B cell (primary cell): ENCODE data around the gene POGLUT2. TPM values are rescaled to one million over a fixed set of nuclear protein-coding genes. Genes with fewer than 3 reads are reported as not detected.

ENCODE experiments used
- ATAC-seq: fragments of 200-7000 bp; cut with Tn5 transposase; one replicate; pipeline ENCODE4 v1.10.0; 2021; ENCODE audit warnings: low read depth, mild to moderate bottlenecking, moderate number of reproducible peaks, moderate library complexity
- CTCF ChIA-PET: fragments of 350-600 bp; sonication (Branson Sonifier 250); formaldehyde crosslinking; loops from one replicate; lab custom pipeline; 2021; ENCODE audit warnings: antibody characterized with exemption, inconsistent platforms; lab: Charles Lee
- POLR2A ChIA-PET: fragments of 350-600 bp; sonication (Branson Sonifier 250); formaldehyde crosslinking; loops from one replicate; lab custom pipeline; 2021; ENCODE audit warnings: antibody characterized with exemption; lab: Charles Lee
- DNase-seq: peaks from one replicate; pipeline ENCODE4 v3.0.0; 2013
- H2AFZ ChIP-seq: 2 replicates; pipeline ENCODE4 v1.6.1; 2012; ENCODE audit warnings: mild to moderate bottlenecking, low read depth, low read length; ENCODE audit not compliant: insufficient read depth, poor library complexity, severe bottlenecking
- H3K27ac ChIP-seq, 2 donors: 1 replicate in 1 of 2; 2 replicates in 1 of 2; pipeline ENCODE4 v1.5.1; 2012 to 2013; ENCODE audit warnings: low read length in 2 of 2, mild to moderate bottlenecking in 2 of 2, moderate library complexity in 1 of 2
- H3K27me3 ChIP-seq, 4 experiments: fragments of 200-600 bp in 1 of 4; sonication (generic) in 1 of 4; replicated peaks in 1 of 4; 1 replicate in 2 of 4; 2 replicates in 2 of 4; pipeline versions ENCODE4 v1.6.1 to v1.7.0; 2013 to 2016; ENCODE audit warnings: low read length in 3 of 4, mild to moderate bottlenecking in 2 of 4, mixed read lengths in 1 of 4, moderate library complexity in 1 of 4; ENCODE audit not compliant: insufficient read depth in 4 of 4, control insufficient read depth in 3 of 4; ENCODE audit errors: control extremely low read depth in 1 of 4
- H3K36me3 ChIP-seq, 2 experiments: replicated peaks in 1 of 2; 1 replicate in 1 of 2; 2 replicates in 1 of 2; pipeline versions ENCODE4 v1.6.1 to v1.7.1; 2013; ENCODE audit warnings: low read length in 1 of 2; ENCODE audit not compliant: insufficient read depth in 2 of 2, control insufficient read depth in 1 of 2; ENCODE audit errors: control extremely low read depth in 1 of 2, extremely low read depth in 1 of 2
- H3K4me1 ChIP-seq, 2 donors: fragments of 200-600 bp in 1 of 2; sonication (generic) in 1 of 2; 1 replicate in 1 of 2; 2 replicates in 1 of 2; pipeline versions ENCODE4 v1.5.1 to v1.6.1; 2013 to 2017; ENCODE audit warnings: low read length in 2 of 2; ENCODE audit not compliant: control insufficient read depth in 2 of 2, insufficient read depth in 2 of 2
- H3K4me2 ChIP-seq: replicated peaks from 2 replicates; pipeline ENCODE3; 2012; ENCODE audit warnings: mild to moderate bottlenecking, low read depth, low read length; ENCODE audit not compliant: poor library complexity, severe bottlenecking
- H3K4me3 ChIP-seq, 5 experiments: fragments of 200-600 bp in 1 of 5; sonication (generic) in 1 of 5; 1 replicate in 3 of 5; 2 replicates in 2 of 5; pipeline versions ENCODE4 v1.5.1 to v1.7.0; 2011 to 2016; ENCODE audit warnings: low read length in 4 of 5, mild to moderate bottlenecking in 4 of 5, low read depth in 2 of 5, control low read depth in 1 of 5, moderate library complexity in 1 of 5; ENCODE audit not compliant: insufficient read depth in 1 of 5; ENCODE audit errors: control extremely low read depth in 1 of 5, extremely low read depth in 1 of 5
- H3K79me2 ChIP-seq: fragments of 200-600 bp; sonication (generic); one replicate; pipeline ENCODE4 v1.6.0; 2016; ENCODE audit warnings: low read length; ENCODE audit not compliant: control insufficient read depth, insufficient read depth
- H3K9ac ChIP-seq: fragments of 200-600 bp; sonication (generic); 2 replicates; pipeline ENCODE4 v1.6.1; 2017; ENCODE audit warnings: mild to moderate bottlenecking, low read length, moderate library complexity
- H3K9me3 ChIP-seq, 3 donors: one replicate each; pipeline versions ENCODE4 v1.6.1 to v1.7.1; 2013; ENCODE audit warnings: low read length in 2 of 3; ENCODE audit not compliant: control insufficient read depth in 2 of 3, insufficient read depth in 1 of 3; ENCODE audit errors: control extremely low read depth in 1 of 3
- H4K20me1 ChIP-seq: 2 replicates; pipeline ENCODE4 v1.6.0; 2012; ENCODE audit warnings: mild to moderate bottlenecking, low read length; ENCODE audit not compliant: insufficient read depth, control insufficient read depth, poor library complexity, severe bottlenecking
- H3K27ac Mint-ChIP-seq: one replicate; pipeline ENCODE4 v1.8.0; 2021; ENCODE audit warnings: mixed read lengths
- H3K27me3 Mint-ChIP-seq: one replicate; pipeline ENCODE4 v1.8.0; 2021; ENCODE audit warnings: mixed read lengths
- H3K4me1 Mint-ChIP-seq: one replicate; pipeline ENCODE4 v1.8.0; 2021; ENCODE audit warnings: mixed read lengths
- H3K4me3 Mint-ChIP-seq: one replicate; pipeline ENCODE4 v1.8.0; 2021; ENCODE audit warnings: mixed read lengths
- H3K9me3 Mint-ChIP-seq: one replicate; pipeline ENCODE4 v1.8.0; 2022; ENCODE audit warnings: mixed read lengths; ENCODE audit not compliant: insufficient read depth
- CTCF ChIP-seq: fragments of 200-600 bp; IDR thresholded peaks from one replicate; pipeline ENCODE4 v1.8.0; 2022; ENCODE audit warnings: antibody characterized with exemption, mild to moderate bottlenecking
- EZH2 ChIP-seq: IDR thresholded peaks from 2 replicates; pipeline ENCODE4 v1.6.1; 2012; ENCODE audit warnings: borderline replicate concordance, low read depth, mild to moderate bottlenecking, moderate library complexity, low read length; ENCODE audit not compliant: insufficient read depth, poor library complexity, severe bottlenecking
- WGBS: methylation state at CpG from one replicate; pipeline ENCODE4 v1.1.5; 2013; ENCODE audit warnings: missing lambda C conversion rate; ENCODE audit not compliant: insufficient coverage; 5-methylcytosine and 5-hydroxymethylcytosine counted together
- intact Hi-C: fragments of 100-400 bp; cut with micrococcal nuclease; formaldehyde crosslinking; loops from one replicate; pipeline ENCODE4 v1.10.0; 2022
- polyA plus RNA-seq: library from polyadenylated mRNA; depleted of rRNA; stranded (reverse); fragments of >200 nt; gene quantifications from 2 replicates; pipeline ENCODE4 v1.2.3, GENCODE V29; 2012
- total RNA-seq, 2 donors: library from RNA; stranded (reverse); fragments of 120-200 nt in 1 of 2; gene quantifications; 1 replicate in 1 of 2; 2 replicates in 1 of 2; pipeline versions ENCODE4 v1.2.3 to v1.2.4, GENCODE V29; 2013 to 2022

Gene POGLUT2
- total and polyA plus RNA-seq, 2 donors (not counting 1 experiment from before 2014, with no cell fraction given) = 0.12 TPM; not detected in 1

- no peak overlapping the region for H2AFZ ChIP-seq
- intact Hi-C loops = no loop called here
- no peak overlapping the region for H3K27ac ChIP-seq
- no peak overlapping the region for H3K9ac ChIP-seq
- Mint-ChIP-seq H3K27me3 (no peaks in the 10 kb centered on the region), H3K9me3 (no peaks in the 10 kb centered on the region), H3K4me3 (no peak overlapping the region), H3K27ac (no peak overlapping the region), H3K4me1 (no peaks in the 10 kb centered on the region)
- H3K27me3 ChIP-seq = no peaks in the 10 kb centered on the region
- H4K20me1 ChIP-seq = no peaks in the 10 kb centered on the region
- ATAC-seq = no peak
- no peak overlapping the region for H3K4me3 ChIP-seq
- no peaks in the 10 kb centered on the region for H3K4me1 ChIP-seq
- H3K4me2 ChIP-seq = no peak overlapping the region
- DNase-seq = no peak
- no peaks in the 10 kb centered on the region for H3K79me2 ChIP-seq
- WGBS = no CpG with 5 or more reads among the region's 4 CpGs
- no peak for TF ChIP-seq CTCF
- no peak for TF ChIP-seq EZH2
- ChIA-PET POLR2A (no interaction called here), CTCF (no interaction called here)
- no peaks in the 10 kb centered on the region for H3K9me3 ChIP-seq
- no peaks in the 10 kb centered on the region for H3K36me3 ChIP-seq
Observed at GRCh38 chr13:102836471-102836870, 37.7 kb upstream of the POGLUT2 start.

GRCh38 chr13:102830646-102831045 lies 31.9 kb upstream of the POGLUT2 start:
- no peaks in the 10 kb centered on the region for H3K36me3 ChIP-seq
- H3K27me3 Mint-ChIP-seq = no peaks in the 10 kb centered on the region
- no peaks in the 10 kb centered on the region for H3K79me2 ChIP-seq
- CTCF ChIA-PET = no interaction called here
- no peak overlapping the region for H3K27ac ChIP-seq
- no peaks in the 10 kb centered on the region for H4K20me1 ChIP-seq
- no peak overlapping the region for H3K4me2 ChIP-seq
- no peak for ATAC-seq
- H2AFZ ChIP-seq = no peak overlapping the region
- WGBS = no CpG with 5 or more reads among the region's 4 CpGs
- POLR2A ChIA-PET = no interaction called here
- no peak overlapping the region for H3K4me3 Mint-ChIP-seq
- H3K27ac Mint-ChIP-seq = no peak overlapping the region
- intact Hi-C loops = no loop called here
- no peaks in the 10 kb centered on the region for H3K4me1 Mint-ChIP-seq
- H3K4me1 ChIP-seq = no peaks in the 10 kb centered on the region
- H3K4me3 ChIP-seq = no peak overlapping the region
- no peak overlapping the region for H3K9ac ChIP-seq
- TF ChIP-seq EZH2 (no peak), CTCF (no peak)
- DNase-seq = no peak
- no peaks in the 10 kb centered on the region for H3K9me3 ChIP-seq
- H3K9me3 Mint-ChIP-seq = no peaks in the 10 kb centered on the region
- H3K27me3 ChIP-seq = no peaks in the 10 kb centered on the region
